Measurements from ENCODE around the gene GAS7.

Gene GAS7

GRCh38 chr17:10216213-10216938 is 18.0 kb upstream of the GAS7 start:
- Histone ChIP-seq H3K9ac (ENCODE audit: low read length) (no peak overlapping the region), H4K8ac (ENCODE audit: low read depth, low read length) (no peak overlapping the region), H2BK120ac (ENCODE audit: insufficient read depth, low read length, poor library complexity) (no peak overlapping the region), H3K79me2 (ENCODE audit: control insufficient read depth, insufficient read depth, low read length, poor library complexity) (no peaks in the 10 kb centered on the region), H3K14ac (ENCODE audit: low read length) (no peak overlapping the region), H3K27ac (ENCODE audit: low read depth, low read length) (no peak overlapping the region), H2BK5ac (ENCODE audit: low read depth, low read length, poor library complexity) (no peak overlapping the region), H4K91ac (ENCODE audit: low read depth, low read length) (no peak overlapping the region), H3K9me3 (ENCODE audit: insufficient read depth, low read depth, low read length) (peaks cover 2% of the 10 kb centered on the region), H3K4me1 (ENCODE audit: control insufficient read depth in 1 of 2, insufficient read depth in 2 of 2, low read length in 2 of 2) (peaks cover 0 to 2% of the 10 kb centered on the region in 2 experiments), H3K27me3 (ENCODE audit: insufficient read depth, low read length) (no peaks in the 10 kb centered on the region), H3K23ac (ENCODE audit: low read length) (no peak overlapping the region), H3K79me1 (ENCODE audit: low read length) (no peaks in the 10 kb centered on the region), H2BK12ac (ENCODE audit: low read length) (no peak overlapping the region), H2AK5ac (ENCODE audit: low read length) (no peak overlapping the region), H3K4ac (ENCODE audit: low read depth, low read length) (no peak overlapping the region), H3K4me3 (ENCODE audit: low read depth, low read length) (no peak overlapping the region), H3K36me3 (ENCODE audit: control insufficient read depth in 1 of 2, insufficient read depth in 2 of 2, low read length in 2 of 2) (no peaks in the 10 kb centered on the region), H2AFZ (ENCODE audit: insufficient read depth, low read length, poor library complexity) (no peak overlapping the region), H3K4me2 (ENCODE audit: low read length) (no peak overlapping the region), H3K18ac (ENCODE audit: low read length) (no peak overlapping the region), H4K12ac (ENCODE audit: low read depth, low read length) (no peak overlapping the region)
- no CpG with 5 or more reads among the region's 15 CpGs for WGBS (ENCODE audit: extremely low coverage, insufficient coverage, insufficient read length)
- no peak for DNase-seq

- no peak overlapping the region for H3K14ac ChIP-seq (ENCODE audit: low read length)
- H3K18ac ChIP-seq (ENCODE audit: low read length): no peak overlapping the region
- no peak overlapping the region for H2BK12ac ChIP-seq (ENCODE audit: low read length)
- H3K4me1 ChIP-seq (ENCODE audit: control insufficient read depth in 1 of 2, insufficient read depth in 2 of 2, low read length in 2 of 2): peaks cover 4 to 5% of the 10 kb centered on the region in 2 experiments
- H3K27me3 ChIP-seq (ENCODE audit: insufficient read depth, low read length): no peaks in the 10 kb centered on the region
- H3K4me2 ChIP-seq (ENCODE audit: low read length): no peak overlapping the region
- H2AK5ac ChIP-seq (ENCODE audit: low read length): no peak overlapping the region
- H3K79me2 ChIP-seq (ENCODE audit: control insufficient read depth, insufficient read depth, low read length, poor library complexity): no peaks in the 10 kb centered on the region
- H3K9ac ChIP-seq (ENCODE audit: low read length): no peak overlapping the region
- whole genome bisulfite sequencing (ENCODE audit: extremely low coverage, insufficient coverage, insufficient read length): no CpG with 5 or more reads among the region's 8 CpGs
- H3K79me1 ChIP-seq (ENCODE audit: low read length): peaks cover 2% of the 10 kb centered on the region
- H2AFZ ChIP-seq (ENCODE audit: insufficient read depth, low read length, poor library complexity): no peak overlapping the region
- H4K8ac ChIP-seq (ENCODE audit: low read depth, low read length): no peak overlapping the region
- no peak overlapping the region for H3K27ac ChIP-seq (ENCODE audit: low read depth, low read length)
- H3K4ac ChIP-seq (ENCODE audit: low read depth, low read length): no peak overlapping the region
- no peaks in the 10 kb centered on the region for H3K36me3 ChIP-seq (ENCODE audit: control insufficient read depth in 1 of 2, insufficient read depth in 2 of 2, low read length in 2 of 2)
- H3K4me3 ChIP-seq (ENCODE audit: low read depth, low read length): no peak overlapping the region
- DNase-seq: no peak
- H3K9me3 ChIP-seq (ENCODE audit: insufficient read depth, low read depth, low read length): peaks cover 2% of the 10 kb centered on the region
- H2BK120ac ChIP-seq (ENCODE audit: insufficient read depth, low read length, poor library complexity): no peak overlapping the region
- no peak overlapping the region for H4K12ac ChIP-seq (ENCODE audit: low read depth, low read length)
- H4K91ac ChIP-seq (ENCODE audit: low read depth, low read length): no peak overlapping the region
- no peak overlapping the region for H2BK5ac ChIP-seq (ENCODE audit: low read depth, low read length, poor library complexity)
- H3K23ac ChIP-seq (ENCODE audit: low read length): no peak overlapping the region
Observed at GRCh38 chr17:10215286-10215685, 16.9 kb upstream of the GAS7 start.

GRCh38 chr17:10211666-10212065 is 13.3 kb upstream of the GAS7 start:
- Histone ChIP-seq H2AFZ (ENCODE audit: insufficient read depth, low read length, poor library complexity) (no peak overlapping the region), H2BK120ac (ENCODE audit: insufficient read depth, low read length, poor library complexity) (no peak overlapping the region), H3K18ac (ENCODE audit: low read length) (no peak overlapping the region), H4K8ac (ENCODE audit: low read depth, low read length) (no peak overlapping the region), H3K4me3 (ENCODE audit: low read depth, low read length) (no peak overlapping the region), H3K79me1 (ENCODE audit: low read length) (peaks cover 13% of the 10 kb centered on the region), H3K79me2 (ENCODE audit: control insufficient read depth, insufficient read depth, low read length, poor library complexity) (no peaks in the 10 kb centered on the region), H2AK5ac (ENCODE audit: low read length) (no peak overlapping the region), H3K4ac (ENCODE audit: low read depth, low read length) (no peak overlapping the region), H3K4me2 (ENCODE audit: low read length) (no peak overlapping the region), H3K4me1 (ENCODE audit: control insufficient read depth in 1 of 2, insufficient read depth in 2 of 2, low read length in 2 of 2) (peaks cover 15 to 18% of the 10 kb centered on the region in 2 experiments), H3K36me3 (ENCODE audit: control insufficient read depth in 1 of 2, insufficient read depth in 2 of 2, low read length in 2 of 2) (no peaks in the 10 kb centered on the region), H4K12ac (ENCODE audit: low read depth, low read length) (no peak overlapping the region), H3K27ac (ENCODE audit: low read depth, low read length) (no peak overlapping the region), H3K9ac (ENCODE audit: low read length) (no peak overlapping the region), H4K91ac (ENCODE audit: low read depth, low read length) (no peak overlapping the region), H3K9me3 (ENCODE audit: insufficient read depth, low read depth, low read length) (no peaks in the 10 kb centered on the region), H2BK12ac (ENCODE audit: low read length) (no peak overlapping the region), H2BK5ac (ENCODE audit: low read depth, low read length, poor library complexity) (no peak overlapping the region), H3K14ac (ENCODE audit: low read length) (no peak overlapping the region), H3K23ac (ENCODE audit: low read length) (no peak overlapping the region), H3K27me3 (ENCODE audit: insufficient read depth, low read length) (no peaks in the 10 kb centered on the region)
- no peak for DNase-seq
- no CpG with 5 or more reads among the region's 8 CpGs for WGBS (ENCODE audit: extremely low coverage, insufficient coverage, insufficient read length)

GRCh38 chr17:10210151-10210574 is 11.8 kb upstream of the GAS7 start:
- Histone ChIP-seq H3K4ac (ENCODE audit: low read depth, low read length) (no peak overlapping the region), H3K18ac (ENCODE audit: low read length) (no peak overlapping the region), H3K27ac (ENCODE audit: low read depth, low read length) (peak overlapping the region; percentile 73), H4K8ac (ENCODE audit: low read depth, low read length) (no peak overlapping the region), H3K23ac (ENCODE audit: low read length) (no peak overlapping the region), H3K79me2 (ENCODE audit: control insufficient read depth, insufficient read depth, low read length, poor library complexity) (no peaks in the 10 kb centered on the region), H2BK120ac (ENCODE audit: insufficient read depth, low read length, poor library complexity) (no peak overlapping the region), H2AK5ac (ENCODE audit: low read length) (no peak overlapping the region), H2BK12ac (ENCODE audit: low read length) (no peak overlapping the region), H3K4me3 (ENCODE audit: low read depth, low read length) (no peak overlapping the region), H3K36me3 (ENCODE audit: control insufficient read depth in 1 of 2, insufficient read depth in 2 of 2, low read length in 2 of 2) (peaks cover 0 to 2% of the 10 kb centered on the region in 2 experiments), H3K14ac (ENCODE audit: low read length) (no peak overlapping the region), H3K27me3 (ENCODE audit: insufficient read depth, low read length) (no peaks in the 10 kb centered on the region), H3K4me2 (ENCODE audit: low read length) (no peak overlapping the region), H4K12ac (ENCODE audit: low read depth, low read length) (no peak overlapping the region), H3K9me3 (ENCODE audit: insufficient read depth, low read depth, low read length) (no peaks in the 10 kb centered on the region), H2AFZ (ENCODE audit: insufficient read depth, low read length, poor library complexity) (no peak overlapping the region), H3K79me1 (ENCODE audit: low read length) (peaks cover 15% of the 10 kb centered on the region), H3K9ac (ENCODE audit: low read length) (no peak overlapping the region), H2BK5ac (ENCODE audit: low read depth, low read length, poor library complexity) (peak overlapping the region; percentile 79), H3K4me1 (ENCODE audit: control insufficient read depth in 1 of 2, insufficient read depth in 2 of 2, low read length in 2 of 2) (peaks cover 15 to 16% of the 10 kb centered on the region in 2 experiments), H4K91ac (ENCODE audit: low read depth, low read length) (peak overlapping the region; percentile 7)
- no CpG with 5 or more reads among the region's 6 CpGs for WGBS (ENCODE audit: extremely low coverage, insufficient coverage, insufficient read length)
- DNase-seq: peak; percentile 92 to 95

Data from trophoblast cell (in vitro differentiated cells and primary cell).